ENCODE results near the gene TMEM232. TPM values are rescaled to one million over a fixed set of nuclear protein-coding genes. Genes with fewer than 3 reads are reported as not detected.

The TMEM232 gene
- total RNA-seq, 1 experiment from 2014 or later, result not detected

- DNase-seq (ENCODE audit: low read depth), result no peak
- in situ Hi-C loops (cut with HindIII; ENCODE audit: low pct_unique_long_range_greater_than_20kb, low sequenced_read_pairs), result no loop called here
Measured at GRCh38 chr5:110644357-110644756, 82.1 kb downstream of the TMEM232 start.

GRCh38 chr5:110638970-110639902 lies 87.2 kb downstream of the TMEM232 start:
- in situ Hi-C loops (cut with HindIII; ENCODE audit: low pct_unique_long_range_greater_than_20kb, low sequenced_read_pairs), result no loop called here
- DNase-seq (ENCODE audit: low read depth), result no peak

- in situ Hi-C loops (cut with HindIII; ENCODE audit: low pct_unique_long_range_greater_than_20kb, low sequenced_read_pairs), result no loop called here
- no peak for DNase-seq (ENCODE audit: low read depth)
Measured at GRCh38 chr5:110634475-110634874, 92.0 kb downstream of the TMEM232 start.

GRCh38 chr5:110631236-110631635 lies 95.2 kb downstream of the TMEM232 start:
- in situ Hi-C loops (cut with HindIII; ENCODE audit: low pct_unique_long_range_greater_than_20kb, low sequenced_read_pairs), result no loop called here
- no peak for DNase-seq (ENCODE audit: low read depth)

GRCh38 chr5:110630350-110630749 lies 96.1 kb downstream of the TMEM232 start:
- in situ Hi-C loops (cut with HindIII; ENCODE audit: low pct_unique_long_range_greater_than_20kb, low sequenced_read_pairs), result no loop called here
- DNase-seq (ENCODE audit: low read depth), result no peak

- in situ Hi-C loops (cut with HindIII; ENCODE audit: low pct_unique_long_range_greater_than_20kb, low sequenced_read_pairs), result no loop called here
- DNase-seq (ENCODE audit: low read depth), result no peak
Measured at GRCh38 chr5:110625376-110625999, 101.0 kb downstream of the TMEM232 start.

GRCh38 chr5:110623874-110624273 lies 102.6 kb downstream of the TMEM232 start:
- DNase-seq (ENCODE audit: low read depth), result no peak
- in situ Hi-C loops (cut with HindIII; ENCODE audit: low pct_unique_long_range_greater_than_20kb, low sequenced_read_pairs), result no loop called here

GRCh38 chr5:110618941-110619340 lies 107.5 kb downstream of the TMEM232 start:
- DNase-seq (ENCODE audit: low read depth), result no peak
- in situ Hi-C loops (cut with HindIII; ENCODE audit: low pct_unique_long_range_greater_than_20kb, low sequenced_read_pairs), result no loop called here

- in situ Hi-C loops (cut with HindIII; ENCODE audit: low pct_unique_long_range_greater_than_20kb, low sequenced_read_pairs), result no loop called here
- no peak for DNase-seq (ENCODE audit: low read depth)
Measured at GRCh38 chr5:110616009-110616408, 110.5 kb downstream of the TMEM232 start.

GRCh38 chr5:110612794-110613247 lies 113.7 kb downstream of the TMEM232 start:
- DNase-seq (ENCODE audit: low read depth), result no peak
- in situ Hi-C loops (cut with HindIII; ENCODE audit: low pct_unique_long_range_greater_than_20kb, low sequenced_read_pairs), result no loop called here

- no peak for DNase-seq (ENCODE audit: low read depth)
- in situ Hi-C loops (cut with HindIII; ENCODE audit: low pct_unique_long_range_greater_than_20kb, low sequenced_read_pairs), result no loop called here
Measured at GRCh38 chr5:110611817-110612216, 114.7 kb downstream of the TMEM232 start.

GRCh38 chr5:110594866-110595265 lies 131.6 kb downstream of the TMEM232 start:
- DNase-seq (ENCODE audit: low read depth), result no peak
- in situ Hi-C loops (cut with HindIII; ENCODE audit: low pct_unique_long_range_greater_than_20kb, low sequenced_read_pairs), result no loop called here

- in situ Hi-C loops (cut with HindIII; ENCODE audit: low pct_unique_long_range_greater_than_20kb, low sequenced_read_pairs), result no loop called here
- peak; percentile 1 for DNase-seq (ENCODE audit: low read depth)
Measured at GRCh38 chr5:110590187-110590586, 136.3 kb downstream of the TMEM232 start.

GRCh38 chr5:110588286-110588980 lies 138.0 kb downstream of the TMEM232 start:
- no peak for DNase-seq (ENCODE audit: low read depth)
- in situ Hi-C loops (cut with HindIII; ENCODE audit: low pct_unique_long_range_greater_than_20kb, low sequenced_read_pairs), result no loop called here

- in situ Hi-C loops (cut with HindIII; ENCODE audit: low pct_unique_long_range_greater_than_20kb, low sequenced_read_pairs), result no loop called here
- no peak for DNase-seq (ENCODE audit: low read depth)
Measured at GRCh38 chr5:110580625-110581024, 145.8 kb downstream of the TMEM232 start.

- in situ Hi-C loops (cut with HindIII; ENCODE audit: low pct_unique_long_range_greater_than_20kb, low sequenced_read_pairs), result no loop called here
- no peak for DNase-seq (ENCODE audit: low read depth)
Measured at GRCh38 chr5:110572729-110573128, 153.7 kb downstream of the TMEM232 start.

GRCh38 chr5:110562191-110562590 lies 164.3 kb downstream of the TMEM232 start:
- in situ Hi-C loops (cut with HindIII; ENCODE audit: low pct_unique_long_range_greater_than_20kb, low sequenced_read_pairs), result no loop called here
- no peak for DNase-seq (ENCODE audit: low read depth)

- no peak for DNase-seq (ENCODE audit: low read depth)
- in situ Hi-C loops (cut with HindIII; ENCODE audit: low pct_unique_long_range_greater_than_20kb, low sequenced_read_pairs), result no loop called here
Measured at GRCh38 chr5:110561510-110561909, 165.0 kb downstream of the TMEM232 start.

- DNase-seq (ENCODE audit: low read depth), result peak; percentile 33
- in situ Hi-C loops (cut with HindIII; ENCODE audit: low pct_unique_long_range_greater_than_20kb, low sequenced_read_pairs), result no loop called here
Measured at GRCh38 chr5:110549301-110549700, 177.2 kb downstream of the TMEM232 start.
